Spleen (tissue), 11 donors: ENCODE measurements around the gene NBAS. TPM values are rescaled to one million over a fixed set of nuclear protein-coding genes. Genes with fewer than 3 reads are reported as not detected.

Experiments
- DNase-seq: peaks from one replicate; pipeline ENCODE4 v3.0.0-alpha.2; 2020
- H3K27ac ChIP-seq, 8 donors: fragments of 200-600 bp; sonication (generic) in 7 of 8; 1 replicate in 4 of 8; 2 replicates in 4 of 8; pipeline versions ENCODE4 v1.5.0 to v1.8.0; 2016 to 2021; ENCODE audit warnings: inconsistent platforms in 4 of 8, mild to moderate bottlenecking in 4 of 8, moderate library complexity in 1 of 8
- H3K27me3 ChIP-seq, 7 donors: fragments of 200-600 bp; sonication (generic) in 6 of 7; replicated peaks in 1 of 7; 1 replicate in 4 of 7; 2 replicates in 3 of 7; pipeline versions ENCODE4 v1.5.0 to v1.8.0; 2016 to 2021; ENCODE audit warnings: inconsistent platforms in 3 of 7, mild to moderate bottlenecking in 1 of 7
- H3K36me3 ChIP-seq, 6 donors: fragments of 200-600 bp; sonication (generic) in 5 of 6; 1 replicate in 4 of 6; 2 replicates in 2 of 6; pipeline versions ENCODE4 v1.5.0 to v1.8.0; 2016 to 2021; ENCODE audit warnings: inconsistent platforms in 2 of 6
- H3K4me1 ChIP-seq, 6 donors: fragments of 200-600 bp; sonication (generic) in 5 of 6; 1 replicate in 3 of 6; 2 replicates in 3 of 6; pipeline versions ENCODE4 v1.5.0 to v1.8.0; 2016 to 2021; ENCODE audit warnings: inconsistent platforms in 3 of 6
- H3K4me3 ChIP-seq, 8 donors: fragments of 200-600 bp; sonication (generic) in 7 of 8; 1 replicate in 4 of 8; 2 replicates in 4 of 8; pipeline versions ENCODE4 v1.5.0 to v1.8.0; 2016 to 2021; ENCODE audit warnings: inconsistent platforms in 4 of 8, mild to moderate bottlenecking in 4 of 8, moderate library complexity in 2 of 8
- H3K9me3 ChIP-seq, 8 donors: fragments of 200-600 bp; sonication (generic) in 7 of 8; 1 replicate in 4 of 8; 2 replicates in 4 of 8; pipeline versions ENCODE4 v1.5.0 to v1.8.0; 2016 to 2021; ENCODE audit warnings: inconsistent platforms in 4 of 8
- CTCF ChIP-seq, 11 experiments: fragments of 200-600 bp in 7 of 11; fragments of 450-650 bp in 4 of 11; sonication (generic) in 4 of 11; IDR thresholded peaks in 8 of 11; conservative IDR thresholded peaks in 3 of 11; 1 replicate in 7 of 11; 2 replicates in 4 of 11; pipeline versions ENCODE4 v1.4.0 to v1.8.0; 2016 to 2021; ENCODE audit warnings: antibody characterized with exemption in 11 of 11, inconsistent platforms in 4 of 11, mild to moderate bottlenecking in 1 of 11
- POLR2A ChIP-seq, 3 donors: fragments of 450-650 bp; IDR thresholded peaks; one replicate each; pipeline ENCODE4 v1.5.1; 2017; ENCODE audit warnings: antibody characterized with exemption in 3 of 3, mild to moderate bottlenecking in 1 of 3
- POLR2AphosphoS5 ChIP-seq, 3 donors: sonication (generic); formaldehyde crosslinking; IDR thresholded peaks; one replicate each; pipeline ENCODE4 v1.5.1; 2017; ENCODE audit warnings: antibody characterized with exemption in 3 of 3
- WGBS, 5 donors: extraction: QIAGEN DNeasy Blood & Tissue Kit in 3 of 5; methylation state at CpG; one replicate each; pipeline versions ENCODE4 v1.1.5 to v1.1.7; 2013 to 2018; 5-methylcytosine and 5-hydroxymethylcytosine counted together
- intact Hi-C: fragments of 100-400 bp; cut with DNase I; formaldehyde crosslinking; loops from one replicate; pipeline ENCODE4 v1.15.0; 2023; ENCODE audit warnings: low total_unique reads
- polyA plus RNA-seq, 3 donors: library from polyadenylated mRNA; stranded (reverse); fragments of 200-250 nt; gene quantifications; one replicate each; pipeline ENCODE4 v1.2.1, GENCODE V29; 2013
- total RNA-seq, 7 donors: library from RNA; depleted of rRNA in 3 of 7; stranded (reverse); fragments of >200 nt in 3 of 7; fragmentation: NEBNext Ultra II Directional in 4 of 7; extraction: Animal tissue kit (Norgen Biotek cat#: 25700) in 4 of 7; gene quantifications; one replicate each; pipeline versions ENCODE4 v1.1.0 to v1.2.1, GENCODE V29; 2016 to 2021
- donor health status: healthy with polysubstance abuse.
- donor health status: DM: no; HTN: no; CAD: no; lungs with moderate emphysema.
- donor health status: DM: no; HTN: no; CAD: no.
- donor health status: Bipolar disorder and iron deficiency.
- donor health status: healthy.
- donor health status: DM: no; HTN: no; CAD: no.
- donor health status: DM: yes; HTN: yes; CAD: no.

Gene NBAS
- total and polyA plus RNA-seq, 10 donors, result 21.1 to 49.0 (median 40.9) TPM

- DNase-seq, result no peak
- Histone ChIP-seq H3K4me3 (no peak overlapping the region), H3K27ac (no peak overlapping the region), H3K36me3 (no peaks in the 10 kb centered on the region), H3K9me3 (no peaks in the 10 kb centered on the region), H3K4me1 (no peaks in the 10 kb centered on the region), H3K27me3 (no peaks in the 10 kb centered on the region)
- 88 to 93% (median 90%) methylated on average over 3 of the region's 3 CpGs for WGBS, 5 donors
- intact Hi-C loops, result no loop called here
- no peak for TF ChIP-seq POLR2A (IDR thresholded peaks at IDR 0.05)
- TF ChIP-seq CTCF (IDR thresholded peaks at IDR 0.05 in 8 of 11, conservative IDR thresholded peaks at IDR 0.05 in 3 of 11), result no peak
- TF ChIP-seq POLR2AphosphoS5 (IDR thresholded peaks at IDR 0.05), result no peak
Measured at GRCh38 chr2:15152382-15152781, 408.8 kb downstream of the NBAS start.

- DNase-seq, result no peak
- TF ChIP-seq POLR2AphosphoS5 (IDR thresholded peaks at IDR 0.05), result no peak
- TF ChIP-seq POLR2A (IDR thresholded peaks at IDR 0.05), result no peak
- no peak for TF ChIP-seq CTCF (IDR thresholded peaks at IDR 0.05 in 8 of 11, conservative IDR thresholded peaks at IDR 0.05 in 3 of 11)
- WGBS, 5 donors, result 74 to 84% (median 81%) methylated on average over 2 of the region's 2 CpGs
- no peaks in the 10 kb centered on the region for H3K36me3 ChIP-seq
- H3K4me3 ChIP-seq, result no peak overlapping the region
- no peaks in the 10 kb centered on the region for H3K27me3 ChIP-seq
- no peak overlapping the region for H3K27ac ChIP-seq
- H3K9me3 ChIP-seq, result no peaks in the 10 kb centered on the region
- intact Hi-C loops, result no loop called here
- H3K4me1 ChIP-seq, result no peaks in the 10 kb centered on the region
Measured at GRCh38 chr2:15149063-15149462, 412.1 kb downstream of the NBAS start.

- Histone ChIP-seq H3K4me3 (no peak overlapping the region), H3K9me3 (no peaks in the 10 kb centered on the region), H3K27ac (no peak overlapping the region), H3K36me3 (no peaks in the 10 kb centered on the region), H3K4me1 (peaks cover 0 to 4% (median 1%) of the 10 kb centered on the region in 6 donors), H3K27me3 (no peaks in the 10 kb centered on the region)
- DNase-seq, result no peak
- intact Hi-C loops, result no loop called here
- TF ChIP-seq POLR2A (IDR thresholded peaks at IDR 0.05) (no peak), POLR2AphosphoS5 (IDR thresholded peaks at IDR 0.05) (no peak), CTCF (IDR thresholded peaks at IDR 0.05 in 8 of 11, conservative IDR thresholded peaks at IDR 0.05 in 3 of 11) (no peak)
- 82 to 91% (median 85%) methylated on average over 6 of the region's 6 CpGs for WGBS, 5 donors
Measured at GRCh38 chr2:15147591-15147990, 413.5 kb downstream of the NBAS start.

- no peak for DNase-seq
- H3K4me1 ChIP-seq, result peaks cover 0 to 11% (median 8%) of the 10 kb centered on the region in 6 donors
- H3K4me3 ChIP-seq, result no peak overlapping the region
- TF ChIP-seq CTCF (IDR thresholded peaks at IDR 0.05 in 8 of 11, conservative IDR thresholded peaks at IDR 0.05 in 3 of 11), result no peak
- no peaks in the 10 kb centered on the region for H3K36me3 ChIP-seq
- no peaks in the 10 kb centered on the region for H3K27me3 ChIP-seq
- no peak overlapping the region for H3K27ac ChIP-seq
- H3K9me3 ChIP-seq, result no peaks in the 10 kb centered on the region
- intact Hi-C loops, result no loop called here
- WGBS, 5 donors, result 86 to 96% (median 91%) methylated on average over 6 of the region's 6 CpGs
Measured at GRCh38 chr2:15146960-15147359, 414.2 kb downstream of the NBAS start.
